SK-N-SH treated with all-trans-retinoic acid at 6 μM for 48 hours (cell line): ENCODE data around the gene CSF1R.

Experiments used
- ATAC-seq: fragments of 200-7000 bp; cut with Tn5 transposase; 3 replicates; pipeline ENCODE4 v1.9.1; 2020; ENCODE audit warnings: mild to moderate bottlenecking, moderate library complexity
- CSDC2 ChIP-seq: fragments of 250-450 bp; sonication (Bioruptor Pico); IDR thresholded peaks from 2 replicates; pipeline ENCODE4 v1.5.0; 2020; ENCODE audit warnings: mild to moderate bottlenecking, moderate library complexity
- CSRNP3 ChIP-seq: fragments of 250-450 bp; sonication (Bioruptor Pico); IDR thresholded peaks from 2 replicates; pipeline ENCODE4 v1.5.1; 2021; ENCODE audit warnings: mild to moderate bottlenecking, moderate library complexity
- ESRRG ChIP-seq: fragments of 250-450 bp; sonication (Bioruptor Pico); IDR thresholded peaks from 2 replicates; pipeline ENCODE4 v1.6.1; 2021; ENCODE audit warnings: mild to moderate bottlenecking
- GLIS3 ChIP-seq: fragments of 250-450 bp; sonication (Bioruptor Pico); IDR thresholded peaks from 2 replicates; pipeline ENCODE4 v1.5.0; 2020; ENCODE audit warnings: mild to moderate bottlenecking, moderate library complexity
- ISL1 ChIP-seq: fragments of 250-450 bp; sonication (Bioruptor Pico); IDR thresholded peaks from 2 replicates; pipeline ENCODE4 v2.1.2; 2022; ENCODE audit warnings: mild to moderate bottlenecking, moderate library complexity
- OSR1 ChIP-seq: fragments of 250-450 bp; sonication (Bioruptor Pico); IDR thresholded peaks from 2 replicates; pipeline ENCODE4 v1.8.0; 2022; ENCODE audit warnings: moderate library complexity, mild to moderate bottlenecking, inconsistent platforms
- PATZ1 ChIP-seq: fragments of 250-450 bp; sonication (Bioruptor Pico); IDR thresholded peaks from 2 replicates; pipeline ENCODE4 v1.8.0; 2020; ENCODE audit warnings: mild to moderate bottlenecking, moderate library complexity, borderline replicate concordance
- PPARA ChIP-seq: fragments of 250-450 bp; sonication (Bioruptor Pico); IDR thresholded peaks from 2 replicates; pipeline ENCODE4 v1.5.0; 2020; ENCODE audit warnings: mild to moderate bottlenecking, borderline replicate concordance
- TCF4 ChIP-seq: fragments of 250-450 bp; sonication (Bioruptor Pico); IDR thresholded peaks from 2 replicates; pipeline ENCODE4 v1.8.0; 2021; ENCODE audit warnings: mild to moderate bottlenecking, moderate library complexity, borderline replicate concordance
- TOX ChIP-seq: fragments of 250-450 bp; sonication (Bioruptor Pico); IDR thresholded peaks from 2 replicates; pipeline ENCODE4 v1.8.0; 2021; ENCODE audit warnings: mild to moderate bottlenecking, moderate library complexity, borderline replicate concordance
- TSHZ2 ChIP-seq: fragments of 250-450 bp; sonication (Bioruptor Pico); IDR thresholded peaks from 2 replicates; pipeline ENCODE4 v1.5.0; 2020; ENCODE audit warnings: mild to moderate bottlenecking, moderate library complexity
- ZC3H10 ChIP-seq: fragments of 250-450 bp; sonication (Bioruptor Pico); IDR thresholded peaks from 2 replicates; pipeline ENCODE4 v1.5.1; 2021; ENCODE audit warnings: mild to moderate bottlenecking, moderate library complexity
- ZFP3 ChIP-seq: fragments of 250-450 bp; sonication (Bioruptor Pico); IDR thresholded peaks from 2 replicates; pipeline ENCODE4 v1.5.0; 2020; ENCODE audit warnings: mild to moderate bottlenecking, moderate library complexity
- ZFP30 ChIP-seq: fragments of 450-650 bp; formaldehyde crosslinking; IDR thresholded peaks from 2 replicates; pipeline ENCODE4 v1.5.0; 2022; ENCODE audit warnings: mild to moderate bottlenecking, moderate library complexity
- ZNF565 ChIP-seq: fragments of 450-650 bp; formaldehyde crosslinking; conservative IDR thresholded peaks from 2 replicates; pipeline ENCODE4 v1.5.0; 2020; ENCODE audit warnings: low read depth, mild to moderate bottlenecking, moderate library complexity
- ZNF70 ChIP-seq: fragments of 450-650 bp; formaldehyde crosslinking; IDR thresholded peaks from 2 replicates; pipeline ENCODE4 v1.5.0; 2020; ENCODE audit warnings: mild to moderate bottlenecking, moderate library complexity
- ZNF8 ChIP-seq: fragments of 450-650 bp; formaldehyde crosslinking; IDR thresholded peaks from 2 replicates; pipeline ENCODE4 v1.5.0; 2020; ENCODE audit warnings: mild to moderate bottlenecking, moderate library complexity
- TF ChIP-seq, protein P1 (sequence below): fragments of 250-450 bp; sonication (Bioruptor Pico); IDR thresholded peaks from 2 replicates; pipeline ENCODE4 v1.8.0; 2021; ENCODE audit warnings: low read depth, mild to moderate bottlenecking, moderate library complexity, borderline replicate concordance
- TF ChIP-seq, protein P2 (sequence below): fragments of 250-450 bp; sonication (Bioruptor Pico); IDR thresholded peaks from 2 replicates; pipeline ENCODE4 v1.5.1; 2020; ENCODE audit warnings: low read depth, mild to moderate bottlenecking, moderate library complexity

Gene CSF1R

DNA sequence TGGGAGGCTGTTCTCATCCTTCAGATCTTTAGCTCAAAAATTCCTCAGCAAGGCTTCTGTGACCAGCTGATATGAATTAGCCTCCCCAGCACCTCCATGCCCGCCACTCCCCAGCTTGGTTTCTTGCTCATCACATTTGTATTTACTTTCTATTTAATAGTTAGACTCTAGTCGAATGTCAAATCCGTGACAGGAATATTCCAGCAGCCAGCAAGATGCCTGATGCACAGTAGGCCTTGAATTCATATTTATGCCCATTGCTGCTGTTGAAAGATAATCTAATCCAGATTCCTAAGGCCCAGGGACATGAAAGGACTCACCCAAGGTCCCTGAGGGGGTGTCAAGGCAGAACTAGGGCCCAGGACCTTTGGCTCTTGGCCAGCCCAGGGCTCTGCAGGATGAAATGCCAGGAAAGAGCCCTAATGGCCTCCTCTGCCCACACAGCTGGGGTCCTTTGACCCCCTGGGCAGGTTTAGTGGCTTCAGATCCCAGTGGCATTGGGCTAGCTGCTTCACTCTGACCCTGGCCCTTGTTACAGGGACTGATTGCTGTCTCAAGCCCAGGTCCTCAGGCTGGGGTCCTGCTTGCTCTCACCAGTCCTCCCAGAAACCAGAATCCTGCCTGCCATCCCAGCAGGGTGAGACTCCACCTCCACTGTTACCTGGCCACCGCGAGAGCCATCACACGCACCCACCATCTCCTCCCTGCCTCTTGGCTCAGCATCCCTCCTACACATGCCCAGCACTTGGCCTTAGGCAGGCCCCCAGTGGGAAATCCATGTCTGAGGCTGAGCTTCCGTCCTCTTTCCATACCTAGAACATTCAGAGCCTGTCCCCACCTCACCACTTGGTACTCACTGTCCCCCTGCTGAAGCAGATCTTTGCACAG lies 7.3 kb downstream of the CSF1R start:
- ATAC-seq: no peak
- TF ChIP-seq ZC3H10 (CRISPR knock-in tag) (no peak), ZNF70 (CRISPR knock-in tag) (no peak), ZNF565 (CRISPR knock-in tag) (no peak), CSDC2 (CRISPR knock-in tag) (no peak), ISL1 (CRISPR knock-in tag) (no peak), PPARA (CRISPR knock-in tag) (no peak), ZFP30 (no peak), TOX (CRISPR knock-in tag) (no peak), OSR1 (CRISPR knock-in tag) (no peak), CSRNP3 (CRISPR knock-in tag) (no peak), GLIS3 (CRISPR knock-in tag) (no peak), ZFP3 (no peak), ESRRG (CRISPR knock-in tag) (no peak), ZNF8 (CRISPR knock-in tag) (no peak), PATZ1 (CRISPR knock-in tag) (no peak), TSHZ2 (CRISPR knock-in tag) (no peak), TCF4 (CRISPR knock-in tag) (no peak)
- TF ChIP-seq, protein P1, sequence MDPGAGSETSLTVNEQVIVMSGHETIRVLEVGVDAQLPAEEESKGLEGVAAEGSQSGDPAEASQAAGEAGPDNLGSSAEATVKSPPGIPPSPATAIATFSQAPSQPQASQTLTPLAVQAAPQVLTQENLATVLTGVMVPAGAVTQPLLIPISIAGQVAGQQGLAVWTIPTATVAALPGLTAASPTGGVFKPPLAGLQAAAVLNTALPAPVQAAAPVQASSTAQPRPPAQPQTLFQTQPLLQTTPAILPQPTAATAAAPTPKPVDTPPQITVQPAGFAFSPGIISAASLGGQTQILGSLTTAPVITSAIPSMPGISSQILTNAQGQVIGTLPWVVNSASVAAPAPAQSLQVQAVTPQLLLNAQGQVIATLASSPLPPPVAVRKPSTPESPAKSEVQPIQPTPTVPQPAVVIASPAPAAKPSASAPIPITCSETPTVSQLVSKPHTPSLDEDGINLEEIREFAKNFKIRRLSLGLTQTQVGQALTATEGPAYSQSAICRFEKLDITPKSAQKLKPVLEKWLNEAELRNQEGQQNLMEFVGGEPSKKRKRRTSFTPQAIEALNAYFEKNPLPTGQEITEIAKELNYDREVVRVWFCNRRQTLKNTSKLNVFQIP (CRISPR knock-in tag): no peak
- TF ChIP-seq, protein P2, sequence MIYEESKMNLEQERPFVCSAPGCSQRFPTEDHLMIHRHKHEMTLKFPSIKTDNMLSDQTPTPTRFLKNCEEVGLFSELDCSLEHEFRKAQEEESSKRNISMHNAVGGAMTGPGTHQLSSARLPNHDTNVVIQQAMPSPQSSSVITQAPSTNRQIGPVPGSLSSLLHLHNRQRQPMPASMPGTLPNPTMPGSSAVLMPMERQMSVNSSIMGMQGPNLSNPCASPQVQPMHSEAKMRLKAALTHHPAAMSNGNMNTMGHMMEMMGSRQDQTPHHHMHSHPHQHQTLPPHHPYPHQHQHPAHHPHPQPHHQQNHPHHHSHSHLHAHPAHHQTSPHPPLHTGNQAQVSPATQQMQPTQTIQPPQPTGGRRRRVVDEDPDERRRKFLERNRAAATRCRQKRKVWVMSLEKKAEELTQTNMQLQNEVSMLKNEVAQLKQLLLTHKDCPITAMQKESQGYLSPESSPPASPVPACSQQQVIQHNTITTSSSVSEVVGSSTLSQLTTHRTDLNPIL: no peak

- TF ChIP-seq, protein P2: no peak
- TF ChIP-seq OSR1 (CRISPR knock-in tag) (no peak), ZNF8 (CRISPR knock-in tag) (no peak), ZC3H10 (CRISPR knock-in tag) (no peak), ZNF70 (CRISPR knock-in tag) (no peak), ISL1 (CRISPR knock-in tag) (no peak)
- ATAC-seq: no peak
These were observed 8.2 kb downstream of the CSF1R start for GRCh38 chr5:150077996-150078801.
